Aorta (tissue), 5 donors: ENCODE data around the gene SOX18. TPM values are rescaled to one million over a fixed set of nuclear protein-coding genes. Genes with fewer than 3 reads are reported as not detected.
A peak's percentile ranks its signal among the peaks of the same experiment; 100 is the strongest.
"Not testable (repeated sequence)": the region's sequence is repeated elsewhere in the genome, so short reads cannot be mapped to it uniquely, and the experiment has no call there.

Experiments
- ATAC-seq: fragments of 200-7000 bp; cut with Tn5 transposase; one replicate; pipeline ENCODE4 v1.9.1; 2022; ENCODE audit warnings: moderate library complexity; ENCODE audit not compliant: low FRiP score
- DNase-seq, 2 donors: peaks; one replicate each; pipeline ENCODE4 v3.0.0-alpha.2; 2020
- H3K27ac ChIP-seq, 2 donors: one replicate each; pipeline ENCODE4 v1.5.1; 2013; ENCODE audit warnings: low read length in 2 of 2, mild to moderate bottlenecking in 2 of 2, moderate library complexity in 2 of 2, control low read depth in 1 of 2, inconsistent platforms in 1 of 2, low read depth in 1 of 2
- H3K27me3 ChIP-seq, 2 donors: one replicate each; pipeline ENCODE4 v1.6.1; 2013; ENCODE audit warnings: control low read depth in 1 of 2, low read length in 1 of 2, mild to moderate bottlenecking in 1 of 2, moderate library complexity in 1 of 2; ENCODE audit not compliant: insufficient read depth in 2 of 2, control insufficient read depth in 1 of 2
- H3K36me3 ChIP-seq, 2 donors: one replicate each; pipeline ENCODE4 v1.6.1; 2013; ENCODE audit warnings: control low read depth in 1 of 2, low read length in 1 of 2, mild to moderate bottlenecking in 1 of 2; ENCODE audit not compliant: insufficient read depth in 2 of 2, control insufficient read depth in 1 of 2
- H3K4me1 ChIP-seq, 2 donors: one replicate each; pipeline ENCODE4 v1.6.1; 2013; ENCODE audit warnings: low read length in 2 of 2, control low read depth in 1 of 2, mild to moderate bottlenecking in 1 of 2, moderate library complexity in 1 of 2; ENCODE audit not compliant: insufficient read depth in 2 of 2, control insufficient read depth in 1 of 2
- H3K4me3 ChIP-seq, 2 donors: one replicate each; pipeline ENCODE4 v1.5.1; 2013; ENCODE audit warnings: low read length in 2 of 2, control low read depth in 1 of 2, mild to moderate bottlenecking in 1 of 2
- H3K9me3 ChIP-seq: one replicate; pipeline ENCODE4 v1.6.1; 2013; ENCODE audit warnings: mild to moderate bottlenecking, low read length; ENCODE audit not compliant: control insufficient read depth
- WGBS, 2 donors: extraction: QIAGEN DNeasy Blood & Tissue Kit; methylation state at CpG; one replicate each; pipeline ENCODE4 v1.1.7; 2013; 5-methylcytosine and 5-hydroxymethylcytosine counted together
- intact Hi-C, 2 donors: fragments of 100-400 bp; cut with DNase I; formaldehyde crosslinking; loops; one replicate each; pipeline versions ENCODE4 v1.14.2 to v1.15.0; 2022
- polyA plus RNA-seq, 2 donors: library from polyadenylated mRNA; stranded (reverse); fragments of 200-250 nt; gene quantifications; one replicate each; pipeline ENCODE4 v1.2.3, GENCODE V29; 2013
- total RNA-seq, 2 donors: library from RNA; stranded (reverse); fragmentation: NEBNext Ultra II Directional; extraction: Animal tissue kit (Norgen Biotek cat#: 25700); gene quantifications; one replicate each; pipeline ENCODE4 v1.2.1, GENCODE V29; 2021
- donor health status: healthy with polysubstance abuse.
- donor health status: Bipolar disorder and iron deficiency.
- donor health status: DM: no; HTN: no; CAD: no.
- donor health status: DM: no; HTN: no; CAD: no.
- donor health status: DM: yes; HTN: yes; CAD: no.

The SOX18 gene
- total and polyA plus RNA-seq, 4 donors = 1.3 to 186 (median 22.9) TPM

DNA sequence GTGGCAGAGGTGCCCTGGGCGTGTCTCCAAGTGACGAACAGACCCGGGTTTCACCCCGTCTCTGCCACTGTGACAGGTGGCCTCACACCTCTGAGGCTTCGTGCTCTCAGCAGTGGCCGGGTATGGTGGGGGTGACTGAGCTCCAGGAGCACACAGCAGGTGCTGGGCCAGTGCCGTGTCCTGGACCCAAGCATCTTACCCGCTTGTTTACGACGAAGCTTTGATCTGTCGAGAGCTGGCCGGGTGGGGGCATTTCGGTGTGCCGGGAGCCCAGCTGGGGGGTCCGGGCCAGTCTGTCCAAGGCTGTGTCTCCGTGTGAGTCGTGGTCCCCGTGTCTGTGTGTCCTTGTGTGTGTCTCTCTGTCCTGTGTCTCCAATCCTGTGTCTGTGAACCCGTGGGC, 41.9 kb upstream of the SOX18 start:
- Histone ChIP-seq H3K27me3 (no peaks in the 10 kb centered on the region), H3K27ac (no peak overlapping the region), H3K36me3 (no peaks in the 10 kb centered on the region), H3K4me1 (no peaks in the 10 kb centered on the region), H3K9me3 (no peaks in the 10 kb centered on the region), H3K4me3 (no peak overlapping the region)
- intact Hi-C loops = no loop called here
- DNase-seq (no peak), ATAC-seq (no peak)
- WGBS, 2 donors = 79 to 82% methylated on average over 19 of the region's 19 CpGs

DNA sequence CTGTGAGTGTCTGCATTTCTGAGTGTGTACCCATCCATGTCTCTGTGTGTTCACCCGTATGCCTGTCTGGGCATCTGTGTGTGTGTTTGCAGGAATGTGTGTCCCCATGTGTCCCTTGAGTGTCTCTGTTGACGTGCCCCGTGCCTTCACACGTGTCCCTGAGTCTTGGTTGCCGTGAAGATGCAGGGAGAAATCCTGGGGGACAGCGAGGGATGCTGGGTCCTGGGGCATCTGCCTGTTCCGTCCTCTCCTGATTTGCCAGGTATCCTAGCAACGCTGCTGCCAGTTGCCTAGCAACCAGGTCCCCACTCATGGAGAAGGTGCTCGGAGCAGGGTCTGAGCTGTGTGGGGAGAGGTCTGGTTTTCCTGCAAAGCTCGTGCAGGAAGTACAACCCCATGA, 40.7 kb upstream of the SOX18 start:
- Histone ChIP-seq H3K4me3 (no peak overlapping the region), H3K27ac (no peak overlapping the region), H3K36me3 (no peaks in the 10 kb centered on the region), H3K4me1 (no peaks in the 10 kb centered on the region), H3K27me3 (no peaks in the 10 kb centered on the region), H3K9me3 (no peaks in the 10 kb centered on the region)
- DNase-seq (no peak), ATAC-seq (no peak)
- intact Hi-C loops = no loop called here
- WGBS, 2 donors = 58 to 61% methylated on average over 10 of the region's 10 CpGs

DNA sequence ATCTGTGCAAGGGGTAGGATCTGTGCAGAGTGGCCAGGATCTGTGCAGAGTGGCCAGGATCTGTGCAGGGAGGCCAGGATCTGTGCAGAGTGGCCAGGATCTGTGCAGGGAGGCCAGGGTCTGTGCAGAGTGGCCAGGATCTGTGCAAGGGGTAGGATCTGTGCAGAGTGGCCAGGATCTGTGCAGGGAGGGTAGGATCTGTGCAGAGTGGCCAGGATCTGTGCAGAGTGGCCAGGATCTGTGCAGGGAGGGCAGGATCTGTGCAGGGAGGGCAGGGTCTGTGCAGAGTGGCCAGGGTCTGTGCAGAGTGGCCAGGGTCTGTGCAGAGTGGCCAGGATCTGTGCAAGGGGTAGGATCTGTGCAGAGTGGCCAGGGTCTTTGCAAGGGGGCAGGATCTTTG, 39.1 kb upstream of the SOX18 start:
- ATAC-seq, DNase-seq, H3K36me3 ChIP-seq, H3K27me3 ChIP-seq, H3K27ac ChIP-seq, H3K9me3 ChIP-seq, intact Hi-C loops, H3K4me3 ChIP-seq, H3K4me1 ChIP-seq: not testable (repeated sequence)

DNA sequence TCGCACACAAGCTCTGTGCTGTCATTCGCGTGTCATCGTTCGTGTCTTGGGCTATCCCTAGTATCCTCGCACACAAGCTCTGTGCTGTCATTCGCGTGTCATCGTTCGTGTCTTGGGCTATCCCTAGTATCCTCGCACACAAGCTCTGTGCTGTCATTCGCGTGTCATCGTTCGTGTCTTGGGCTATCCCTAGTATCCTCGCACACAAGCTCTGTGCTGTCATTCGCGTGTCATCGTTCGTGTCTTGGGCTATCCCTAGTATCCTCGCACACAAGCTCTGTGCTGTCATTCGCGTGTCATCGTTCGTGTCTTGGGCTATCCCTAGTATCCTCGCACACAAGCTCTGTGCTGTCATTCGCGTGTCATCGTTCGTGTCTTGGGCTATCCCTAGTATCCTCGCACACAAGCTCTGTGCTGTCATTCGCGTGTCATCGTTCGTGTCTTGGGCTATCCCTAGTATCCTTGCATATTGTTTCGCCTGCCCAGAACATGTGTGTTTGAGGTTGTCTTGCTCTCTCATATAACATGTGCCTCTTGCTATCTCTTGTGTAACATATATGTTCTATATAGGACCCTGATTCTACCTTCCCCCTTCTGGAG, 37.9 kb upstream of the SOX18 start:
- intact Hi-C loops, H3K4me1 ChIP-seq, H3K4me3 ChIP-seq, DNase-seq, H3K27ac ChIP-seq, H3K27me3 ChIP-seq, ATAC-seq, H3K9me3 ChIP-seq, H3K36me3 ChIP-seq: not testable (repeated sequence)
- WGBS, 2 donors = 95 to 97% methylated on average over 6 of the region's 36 CpGs

DNA sequence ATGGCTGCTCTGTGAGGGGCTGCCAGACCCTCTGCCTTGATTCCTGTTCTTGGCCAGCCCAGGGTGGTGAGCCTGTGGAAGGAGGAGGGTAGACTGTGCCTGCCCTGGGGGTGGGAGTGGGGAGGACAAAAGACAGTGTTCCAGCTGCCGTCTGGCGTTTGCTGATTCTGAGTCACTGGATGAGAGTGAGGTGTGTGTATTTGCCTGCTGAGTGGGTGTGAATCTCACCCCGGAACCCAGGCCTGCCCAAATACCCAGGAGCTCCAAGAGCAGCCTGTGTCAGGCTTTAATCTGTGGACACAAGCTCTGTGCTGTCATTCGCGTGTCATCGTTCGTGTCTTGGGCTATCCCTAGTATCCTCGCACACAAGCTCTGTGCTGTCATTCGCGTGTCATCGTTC, 37.4 kb upstream of the SOX18 start:
- Histone ChIP-seq H3K4me1 (no peaks in the 10 kb centered on the region), H3K27me3 (no peaks in the 10 kb centered on the region), H3K36me3 (no peaks in the 10 kb centered on the region), H3K27ac (no peak overlapping the region), H3K9me3 (no peaks in the 10 kb centered on the region), H3K4me3 (no peak overlapping the region)
- DNase-seq = no peak
- intact Hi-C loops = no loop called here
- 96 to 97% methylated on average over 8 to 10 of the region's 11 CpGs for WGBS, 2 donors
- ATAC-seq = no peak

DNA sequence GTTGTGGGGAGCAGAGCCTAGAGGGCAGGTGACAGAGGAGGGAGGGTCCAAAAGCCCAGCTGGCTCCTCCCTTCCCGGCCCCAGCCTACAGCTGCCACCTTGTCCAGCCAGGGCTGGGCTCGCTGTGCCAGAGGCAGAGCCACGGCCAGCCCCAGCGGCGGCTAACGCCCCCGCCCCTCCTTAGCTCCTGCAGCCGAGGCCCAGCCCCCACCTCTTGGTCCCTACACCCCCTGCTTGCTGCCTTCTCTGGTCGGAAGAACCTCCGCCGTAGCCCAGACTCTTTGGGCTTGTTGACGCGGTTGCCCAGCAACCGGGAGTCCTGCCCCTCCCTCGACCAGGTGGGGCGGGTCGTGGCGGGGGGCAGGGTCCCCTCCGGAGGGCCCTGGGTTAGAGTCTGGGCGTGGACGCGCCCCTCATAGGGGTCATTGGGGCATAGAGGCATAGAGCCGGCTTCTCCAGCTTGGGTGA, 35.3 kb upstream of the SOX18 start:
- Histone ChIP-seq H3K36me3 (no peaks in the 10 kb centered on the region), H3K4me3 (no peak overlapping the region), H3K9me3 (no peaks in the 10 kb centered on the region), H3K4me1 (no peaks in the 10 kb centered on the region), H3K27me3 (no peaks in the 10 kb centered on the region), H3K27ac (no peak overlapping the region)
- DNase-seq (no peak), ATAC-seq (no peak)
- 8 to 11% methylated on average over 18 to 23 of the region's 23 CpGs for WGBS, 2 donors
- intact Hi-C loops = no loop called here

DNA sequence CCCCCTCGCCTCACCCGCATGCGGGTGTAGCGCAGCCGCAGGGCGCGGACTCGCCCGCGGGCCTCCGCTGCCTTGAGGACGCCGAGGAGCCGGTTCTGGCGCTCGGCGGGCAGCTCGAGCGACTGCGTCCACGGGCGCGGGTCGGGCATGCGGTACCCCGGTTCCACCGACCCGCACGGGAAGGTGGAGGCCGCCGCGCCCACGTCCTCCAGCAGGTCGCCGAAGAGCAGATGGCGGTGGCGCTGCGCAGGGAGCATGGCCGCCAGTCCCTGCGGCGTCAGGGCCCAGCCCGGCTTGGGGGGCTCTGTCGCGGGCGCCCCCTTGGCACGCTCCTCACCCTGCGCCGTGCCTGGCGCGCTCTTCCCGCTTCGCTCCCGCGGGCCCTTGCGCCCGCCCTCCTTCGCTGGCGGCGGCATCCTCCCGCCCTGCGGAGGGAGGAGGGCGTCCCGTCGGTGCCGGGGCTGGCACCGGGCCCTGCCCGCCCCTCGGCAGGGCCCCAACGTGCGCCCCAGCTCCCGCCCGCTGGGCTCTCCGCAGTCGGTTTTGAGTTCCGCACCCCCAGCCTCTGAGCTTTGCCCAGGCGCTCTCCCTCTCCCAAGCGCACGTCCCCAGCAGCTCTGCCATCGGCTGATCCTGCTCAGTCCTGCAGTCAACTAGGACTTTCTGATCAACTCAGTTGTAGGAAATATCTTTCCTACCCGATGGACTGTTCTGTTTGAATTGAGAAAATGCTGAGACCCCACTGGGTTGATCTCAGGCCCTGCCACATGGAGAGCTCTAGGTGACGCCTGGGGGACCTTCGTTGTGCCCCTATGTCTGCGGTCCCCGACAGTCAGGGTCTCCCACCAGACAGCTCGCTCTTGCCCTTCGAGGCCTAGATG, 34.6 kb upstream of the SOX18 start, which contains the start of gene LKAAEAR1:
TSS of gene LKAAEAR1 (minus strand) at position 595 of the 881 bp plus-strand sequence. CDS start at position 416, 179 bp downstream.
- Histone ChIP-seq H3K9me3 (no peaks in the 10 kb centered on the region), H3K27ac (no peak within 1 kb of the TSS), H3K4me1 (no peaks in the 10 kb centered on the region), H3K36me3 (no peaks in the 10 kb centered on the region), H3K27me3 (no peaks in the 10 kb centered on the region), H3K4me3 (peak within 1 kb of the TSS in 1 of 2 donors; percentile 27)
- DNase-seq (no peak), ATAC-seq (no peak)
- intact Hi-C loops = no loop called here
- 2% methylated on average over 68 to 86 of the region's 86 CpGs for WGBS, 2 donors

DNA sequence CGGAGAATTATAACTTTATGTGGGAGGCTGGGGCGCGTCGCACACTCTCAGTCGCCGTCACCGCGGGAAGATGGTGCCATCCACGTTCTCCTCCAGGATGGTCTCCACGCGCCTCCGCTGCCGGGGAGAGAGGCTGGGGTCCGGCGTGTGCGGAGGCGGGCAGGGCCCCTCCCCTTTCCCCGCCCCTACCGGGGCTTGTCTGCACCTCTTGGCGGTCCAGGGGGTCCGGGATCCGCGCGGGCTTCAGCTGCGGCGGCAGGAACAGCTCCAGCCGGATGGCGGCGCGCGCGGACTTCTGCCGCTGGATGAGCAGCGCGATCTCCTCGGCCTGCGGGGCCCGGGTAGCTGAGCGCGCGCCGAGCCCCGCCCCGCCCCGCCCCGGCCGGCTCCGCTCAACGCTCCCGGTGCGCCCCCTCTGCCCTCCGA, 34.0 kb upstream of the SOX18 start:
- ATAC-seq (peak; percentile 65), DNase-seq (peak; percentile 80 to 92)
- H3K36me3 ChIP-seq = no peaks in the 10 kb centered on the region
- H3K9me3 ChIP-seq = no peaks in the 10 kb centered on the region
- H3K4me1 ChIP-seq = no peaks in the 10 kb centered on the region
- no peak overlapping the region for H3K27ac ChIP-seq
- no peaks in the 10 kb centered on the region for H3K27me3 ChIP-seq
- WGBS, 2 donors = 1% methylated on average over 38 to 52 of the region's 52 CpGs
- H3K4me3 ChIP-seq = peak overlapping the region in 1 of 2 donors; percentile 27
- intact Hi-C loops = no loop called here
